GM12878 (cell line): ENCODE data around the gene BTG1. TPM values are rescaled to one million over a fixed set of nuclear protein-coding genes. Genes with fewer than 3 reads are reported as not detected.

ENCODE experiments used
- ATAC-seq: fragments of 200-7000 bp; cut with Tn5 transposase; 3 replicates; pipeline ENCODE4 v1.9.1; 2020; ENCODE audit warnings: mild to moderate bottlenecking, moderate library complexity
- BruUV-seq: library from RNA; stranded (reverse); fragments of 400-500 nt; replicated peaks from 2 replicates; lab custom pipeline; 2021; lab: Mats Ljungman, UMichigan
- CTCF ChIA-PET: fragments of 300-600 bp; sonication (Branson Sonifier 250); formaldehyde crosslinking; extraction: SDS; loops from one replicate; lab custom pipeline; 2021; ENCODE audit warnings: inconsistent platforms; lab: Yijun Ruan, JAX
- POLR2A ChIA-PET: fragments of 350-600 bp; formaldehyde crosslinking; extraction: SDS; loops from one replicate; lab custom pipeline; 2021; ENCODE audit warnings: inconsistent platforms; lab: Charles Lee
- RAD21 ChIA-PET: fragments of 300-600 bp; sonication (Branson Sonifier 250); formaldehyde crosslinking; loops from one replicate; lab custom pipeline; 2023; ENCODE audit warnings: antibody characterized with exemption; ENCODE audit not compliant: unreplicated experiment; lab: Charles Lee
- SMC1A ChIA-PET: fragments of 300-600 bp; sonication (Branson Sonifier 250); formaldehyde crosslinking; loops from one replicate; lab custom pipeline; 2023; ENCODE audit not compliant: unreplicated experiment, uncharacterized antibody; lab: Charles Lee
- DNase-seq: peaks from one replicate; pipeline ENCODE4 v3.0.0-alpha.2; 2011; ENCODE audit warnings: low read depth, low spot score
- FAIRE-seq: peaks from 3 replicates; lab custom pipeline; 2011; peaks lifted over from hg19 to GRCh38; lab: Jason Lieb, UNC
- H2AFZ ChIP-seq: 2 replicates; pipeline ENCODE4 v1.6.0; 2011; ENCODE audit warnings: low read depth, low read length, control low read depth; ENCODE audit not compliant: control insufficient read depth
- H3K27ac ChIP-seq: 2 replicates; pipeline ENCODE4 v1.5.1; 2011; ENCODE audit warnings: control low read depth; ENCODE audit not compliant: control insufficient read depth, insufficient read depth
- H3K27me3 ChIP-seq, 2 experiments: replicated peaks in 1 of 2; 2 replicates each; pipeline versions ENCODE4 v1.6.0 to v1.6.1; 2011; ENCODE audit warnings: low read length in 1 of 2; ENCODE audit not compliant: control insufficient read depth in 2 of 2, insufficient read depth in 2 of 2
- H3K36me3 ChIP-seq, 2 experiments: 2 replicates each; pipeline ENCODE4 v1.5.1; 2011; ENCODE audit warnings: low read length in 1 of 2; ENCODE audit not compliant: control insufficient read depth in 2 of 2, insufficient read depth in 2 of 2
- H3K4me1 ChIP-seq: 2 replicates; pipeline ENCODE4 v1.6.1; 2011; ENCODE audit warnings: mild to moderate bottlenecking, low read length, moderate library complexity, mixed read lengths; ENCODE audit not compliant: control insufficient read depth, insufficient read depth
- H3K4me2 ChIP-seq: 2 replicates; pipeline ENCODE4 v1.6.0; 2011; ENCODE audit warnings: control low read depth; ENCODE audit not compliant: control insufficient read depth, insufficient read depth
- H3K4me3 ChIP-seq: fragments of 200-600 bp; sonication (generic); 2 replicates; pipeline ENCODE4 v1.5.1; 2016
- H3K79me2 ChIP-seq: 2 replicates; pipeline ENCODE4 v1.6.0; 2011; ENCODE audit warnings: low read length; ENCODE audit not compliant: control insufficient read depth, insufficient read depth
- H3K9ac ChIP-seq: 2 replicates; pipeline ENCODE4 v1.8.0; 2011; ENCODE audit warnings: low read length, control low read depth, mixed read lengths; ENCODE audit not compliant: control insufficient read depth, insufficient read depth
- H3K9me3 ChIP-seq: replicated peaks from 3 replicates; pipeline ENCODE4 v1.5.1; 2011; ENCODE audit warnings: mild to moderate bottlenecking, low read length; ENCODE audit not compliant: control insufficient read depth, insufficient read depth
- H4K20me1 ChIP-seq: 2 replicates; pipeline ENCODE4 v1.6.0; 2011; ENCODE audit not compliant: control insufficient read depth, insufficient read depth
- CREM ChIP-seq: IDR thresholded peaks from 2 replicates; pipeline ENCODE4 v1.6.1; 2014; ENCODE audit warnings: antibody characterized with exemption, low read depth
- IRF3 ChIP-seq: fragments of 450-650 bp; IDR thresholded peaks from 2 replicates; pipeline ENCODE4 v1.6.1; 2014; ENCODE audit warnings: mild to moderate bottlenecking
- RFX5 ChIP-seq: IDR thresholded peaks from 2 replicates; pipeline ENCODE4 v1.6.1; 2011; ENCODE audit warnings: low read depth, low read length, improper control_type of control experiment
- SREBF1 ChIP-seq: IDR thresholded peaks from 2 replicates; pipeline ENCODE4 v1.6.1; 2012; ENCODE audit warnings: mild to moderate bottlenecking, low read length
- TAF1 ChIP-seq: IDR thresholded peaks from 2 replicates; pipeline ENCODE4 v1.6.1; 2011; ENCODE audit warnings: mild to moderate bottlenecking, low read depth, low read length, borderline replicate concordance
- ZNF384 ChIP-seq: IDR thresholded peaks from 2 replicates; pipeline ENCODE4 v1.6.1; 2012; ENCODE audit warnings: low read depth, mild to moderate bottlenecking, low read length, improper control_type of control experiment, borderline replicate concordance
- ZNF622 ChIP-seq: fragments of 450-650 bp; IDR thresholded peaks from 2 replicates; pipeline ENCODE4 v1.6.1; 2017; ENCODE audit warnings: mild to moderate bottlenecking, inconsistent platforms
- WGBS: methylation state at CpG from one replicate; pipeline ENCODE4 v1.1.6; 2016; ENCODE audit warnings: low lambda C conversion rate; ENCODE audit not compliant: insufficient replicate concordance, insufficient coverage; ENCODE audit errors: missing lambda C conversion rate; 5-methylcytosine and 5-hydroxymethylcytosine counted together
- in situ Hi-C: fragments of 300-500 bp; cut with MboI; formaldehyde crosslinking; loops from 9 replicates; pipeline ENCODE4 v1.14.3; 2018; ENCODE audit warnings: mixed read lengths
- intact Hi-C: fragments of 100-400 bp; cut with micrococcal nuclease; formaldehyde crosslinking; loops from one replicate; pipeline ENCODE4 v1.14.2; 2022; ENCODE audit not compliant: unreplicated experiment
- polyA plus RNA-seq, 11 experiments: library from polyadenylated mRNA; depleted of rRNA in 4 of 11; unstranded in 6 of 11; stranded (reverse) in 5 of 11; fragments of >200 nt; fragmentation: Nextera tagmentation in 4 of 11; fragmentation: Illumina TruSeq in 1 of 11; extraction: Ambion mirVana in 4 of 11; extraction: Trizol in 1 of 11; gene quantifications; 1 replicate in 1 of 11; 2 replicates in 10 of 11; pipeline versions ENCODE4 v1.2.1 to v1.2.3, GENCODE V29; 2011 to 2016; ENCODE audit warnings: inconsistent platforms in 2 of 11, missing spikeins in 2 of 11, low read depth in 1 of 11
- total RNA-seq, 4 experiments: library from RNA; depleted of rRNA in 3 of 4; stranded (reverse); fragments of >200 nt in 3 of 4; fragmentation: Illumina TruSeq in 1 of 4; extraction: Trizol in 1 of 4; gene quantifications; 2 replicates each; pipeline versions ENCODE4 v1.2.1 to v1.2.3, GENCODE V29; 2013 to 2021

The BTG1 gene
- total and polyA plus RNA-seq, 10 of the 15 experiments (the other 5 are each of a cell fraction or from before 2014, with no cell fraction given) = 23.7 to 194 (median 56.4) TPM

GRCh38 chr12:92151916-92152315 lies 6.3 kb upstream of the BTG1 start:
- CTCF ChIA-PET = interaction anchor here (1.0 kb wide), 1 partner anchor 20 kb away, joined by 5 read pairs; no protein-coding TSS in a partner anchor
- Histone ChIP-seq H2AFZ (no peak overlapping the region), H3K9ac (no peak overlapping the region), H3K4me3 (no peak overlapping the region), H3K27me3 (no peaks in the 10 kb centered on the region), H3K27ac (no peak overlapping the region), H4K20me1 (no peaks in the 10 kb centered on the region), H3K4me2 (no peak overlapping the region), H3K36me3 (no peaks in the 10 kb centered on the region), H3K9me3 (no peaks in the 10 kb centered on the region), H3K4me1 (peaks cover 11% of the 10 kb centered on the region), H3K79me2 (peaks cover 19% of the 10 kb centered on the region)
- WGBS = 92% methylated on average over 2 of the region's 2 CpGs
- RAD21 ChIA-PET = interaction anchor here (1.0 to 1.2 kb wide), 2 partner anchors 15 to 17 kb away, joined by 3 read pairs; no protein-coding TSS in a partner anchor
- intact Hi-C loops (no loop called here), in situ Hi-C loops (no loop called here)
- ATAC-seq (no peak), FAIRE-seq (no peak), DNase-seq (no peak)
- POLR2A ChIA-PET = interaction anchor here (10.9 kb wide), 1 partner anchor 12 kb away, joined by 222 read pairs; no protein-coding TSS in a partner anchor
- no peak for TF ChIP-seq ZNF384
- no peak for TF ChIP-seq TAF1
- TF ChIP-seq CREM = no peak
- TF ChIP-seq IRF3 = no peak
- no peak for TF ChIP-seq ZNF622
- TF ChIP-seq SREBF1 = no peak
- TF ChIP-seq RFX5 = no peak
- BruUV-seq = no TSS peak
- SMC1A ChIA-PET = interaction anchor here (0.8 to 1.3 kb wide), 3 partner anchors 14 to 419 kb away, joined by 3 to 5 read pairs (median 3); no protein-coding TSS in a partner anchor
